AG09309 (cell line): ENCODE results near the gene NAXE.
"Not testable (repeated sequence)": the region's sequence is repeated elsewhere in the genome, so short reads cannot be mapped to it uniquely, and the experiment has no call there.

Source experiments
- DNase-seq: peaks from one replicate; pipeline ENCODE4 v3.0.0-alpha.2; 2010; ENCODE audit warnings: low read depth
- H3K4me3 ChIP-seq: 2 replicates; pipeline ENCODE4 v1.5.1; 2011; ENCODE audit warnings: mild to moderate bottlenecking, low read depth, low read length, moderate library complexity; ENCODE audit not compliant: control insufficient read depth
- TF ChIP-seq, protein P1 (sequence below): IDR thresholded peaks from 2 replicates; pipeline ENCODE4 v1.5.1; 2011; ENCODE audit warnings: mild to moderate bottlenecking, low read depth, low read length, inconsistent platforms; ENCODE audit not compliant: insufficient read depth, control insufficient read depth; ENCODE audit errors: missing control alignments

The NAXE gene

DNA sequence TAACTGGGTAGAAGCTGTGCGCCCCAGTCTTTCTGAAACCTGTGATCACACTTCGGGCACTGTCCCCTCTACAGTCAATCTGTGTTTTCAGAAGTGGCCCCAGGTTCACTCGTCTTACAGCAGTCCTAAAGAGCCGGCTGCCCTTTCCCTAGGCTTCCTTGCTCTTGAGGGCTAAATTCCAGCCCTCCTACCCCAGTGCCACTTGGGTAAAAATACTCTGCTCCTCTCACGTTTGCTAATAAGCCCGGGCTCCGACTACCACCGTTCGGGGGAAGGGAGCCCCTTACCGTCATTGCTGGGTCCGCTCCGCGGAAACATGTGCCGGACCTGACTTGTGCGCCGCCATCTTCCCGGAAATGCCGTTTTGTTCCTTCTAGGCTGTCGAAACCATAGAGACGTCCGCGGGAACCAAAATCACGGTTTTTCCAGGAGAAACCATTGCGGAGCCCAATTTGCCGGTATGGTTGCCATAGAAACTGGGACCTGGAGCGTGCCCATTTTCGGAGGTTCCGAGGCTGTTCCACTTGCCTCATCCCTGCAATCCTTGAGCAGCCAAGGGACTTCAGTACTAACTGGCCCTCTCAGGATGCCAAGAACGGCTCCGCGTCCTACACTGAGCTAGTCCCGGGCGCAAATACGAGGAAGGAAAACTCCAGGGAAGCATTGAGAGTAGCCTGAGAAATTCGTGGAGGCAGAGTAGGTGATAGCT is 9.7 kb downstream of the NAXE start, which contains the start of gene GPATCH4:
TSS of gene GPATCH4 (minus strand) at position 358 of the 709 bp plus-strand sequence.
- peak within 1 kb of the TSS; percentile 60 for H3K4me3 ChIP-seq
- peak; percentile 76 for DNase-seq
- TF ChIP-seq, protein P1, sequence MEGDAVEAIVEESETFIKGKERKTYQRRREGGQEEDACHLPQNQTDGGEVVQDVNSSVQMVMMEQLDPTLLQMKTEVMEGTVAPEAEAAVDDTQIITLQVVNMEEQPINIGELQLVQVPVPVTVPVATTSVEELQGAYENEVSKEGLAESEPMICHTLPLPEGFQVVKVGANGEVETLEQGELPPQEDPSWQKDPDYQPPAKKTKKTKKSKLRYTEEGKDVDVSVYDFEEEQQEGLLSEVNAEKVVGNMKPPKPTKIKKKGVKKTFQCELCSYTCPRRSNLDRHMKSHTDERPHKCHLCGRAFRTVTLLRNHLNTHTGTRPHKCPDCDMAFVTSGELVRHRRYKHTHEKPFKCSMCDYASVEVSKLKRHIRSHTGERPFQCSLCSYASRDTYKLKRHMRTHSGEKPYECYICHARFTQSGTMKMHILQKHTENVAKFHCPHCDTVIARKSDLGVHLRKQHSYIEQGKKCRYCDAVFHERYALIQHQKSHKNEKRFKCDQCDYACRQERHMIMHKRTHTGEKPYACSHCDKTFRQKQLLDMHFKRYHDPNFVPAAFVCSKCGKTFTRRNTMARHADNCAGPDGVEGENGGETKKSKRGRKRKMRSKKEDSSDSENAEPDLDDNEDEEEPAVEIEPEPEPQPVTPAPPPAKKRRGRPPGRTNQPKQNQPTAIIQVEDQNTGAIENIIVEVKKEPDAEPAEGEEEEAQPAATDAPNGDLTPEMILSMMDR: no peak

- H3K4me3 ChIP-seq: peak overlapping the region; percentile 60
- no peak for DNase-seq
- TF ChIP-seq, protein P1: no peak
These were observed 10.3 kb downstream of the NAXE start for GRCh38 chr1:156601892-156602291.

DNA sequence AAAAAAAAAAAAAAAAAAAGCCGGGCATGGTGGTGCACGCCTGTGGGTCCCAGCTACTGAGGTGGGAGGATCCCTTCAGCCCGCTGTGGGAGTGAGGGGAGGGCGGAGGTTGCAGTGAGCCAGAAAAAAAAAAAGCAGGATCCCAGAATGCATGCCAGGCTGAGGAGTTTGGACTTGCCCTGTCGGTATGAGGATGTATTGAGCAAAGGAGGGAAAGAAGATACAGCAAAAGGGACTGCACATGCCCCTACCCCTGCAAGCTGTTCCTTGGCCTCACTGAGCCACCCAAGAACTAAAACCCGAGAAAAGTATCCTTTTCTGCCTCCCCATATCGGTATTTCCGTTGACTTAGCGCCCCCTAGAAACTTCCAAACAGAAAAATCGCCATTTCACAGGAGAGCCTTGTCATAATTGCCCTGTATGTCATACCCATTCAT is 11.0 kb downstream of the NAXE start:
- no peak overlapping the region for H3K4me3 ChIP-seq
- DNase-seq: no peak

DNA sequence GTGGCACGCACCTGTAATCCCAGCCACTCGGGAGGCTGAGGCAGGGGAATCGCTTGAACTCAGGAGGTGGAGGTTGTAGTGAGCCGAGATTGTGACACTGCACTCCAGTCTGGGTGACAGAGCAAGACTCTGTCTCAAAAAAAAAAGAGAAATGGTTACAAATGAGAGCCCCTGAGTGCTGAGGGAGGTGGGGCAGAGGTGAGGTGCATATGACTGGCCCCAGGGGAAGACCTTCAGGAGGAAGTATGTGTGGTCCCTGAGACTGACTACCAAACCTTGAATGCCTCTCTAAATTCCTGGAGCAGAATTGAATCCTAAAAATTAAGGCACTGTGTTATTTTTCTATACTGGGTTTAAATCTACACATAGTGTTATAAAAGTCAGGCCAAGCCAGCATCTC is 15.8 kb downstream of the NAXE start:
- DNase-seq, H3K4me3 ChIP-seq: not testable (repeated sequence)

More for the DNA sequence above, 11.0 kb downstream of the NAXE start:
- TF ChIP-seq, protein P1: peak; percentile 39

DNA sequence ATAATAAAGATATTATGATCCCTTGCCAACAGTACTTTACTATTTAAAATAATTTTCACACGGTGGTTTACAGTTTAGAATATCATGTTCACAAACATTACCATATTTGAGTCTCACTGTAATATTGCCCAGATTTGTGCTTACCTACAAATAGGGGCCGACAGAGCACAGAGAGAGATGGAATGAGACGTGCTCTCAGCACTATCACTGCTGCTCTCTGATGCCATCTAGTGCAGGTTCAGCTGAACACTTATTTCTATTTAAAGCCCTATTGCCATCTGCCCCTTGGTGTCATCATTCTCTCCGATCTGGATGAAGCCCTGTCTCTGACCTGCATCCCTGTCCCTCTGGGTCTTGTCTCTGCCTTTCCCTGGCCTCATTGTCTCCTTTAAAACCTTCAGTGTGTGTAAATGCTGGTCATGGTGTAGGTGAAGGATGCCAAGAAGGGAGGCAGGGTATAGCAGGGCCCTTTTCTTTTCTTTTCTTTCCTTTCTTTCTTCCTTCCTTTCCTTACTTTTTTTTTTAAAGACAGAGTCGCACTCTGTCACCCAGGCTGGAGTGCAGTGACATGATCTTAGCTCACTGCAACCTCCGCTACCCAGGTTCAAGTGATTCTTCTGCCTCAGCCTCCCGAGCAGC is 16.6 kb downstream of the NAXE start:
- TF ChIP-seq, protein P1: peak; percentile 85
- DNase-seq: peak; percentile 34
- H3K4me3 ChIP-seq: no peak overlapping the region

DNA sequence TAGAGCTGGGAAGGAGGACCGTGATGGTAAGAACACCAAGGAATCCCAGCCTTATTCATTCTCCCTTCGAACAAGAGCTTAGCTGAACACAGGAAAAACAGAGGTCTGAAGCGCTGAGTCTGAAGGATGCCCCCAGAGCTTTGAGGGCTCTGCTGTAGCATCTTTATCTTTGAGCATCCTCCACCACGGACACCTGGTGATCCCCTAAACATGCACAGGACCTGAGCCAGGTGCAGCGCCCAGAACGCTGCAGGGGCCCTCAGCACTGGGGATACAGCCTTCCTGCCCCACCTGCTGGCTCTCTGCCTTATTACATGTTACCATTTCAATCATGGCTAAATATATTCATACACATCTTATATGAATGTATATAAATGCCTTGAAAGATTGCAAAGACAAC is 17.4 kb downstream of the NAXE start:
- DNase-seq: no peak
- TF ChIP-seq, protein P1: peak; percentile 55

DNA sequence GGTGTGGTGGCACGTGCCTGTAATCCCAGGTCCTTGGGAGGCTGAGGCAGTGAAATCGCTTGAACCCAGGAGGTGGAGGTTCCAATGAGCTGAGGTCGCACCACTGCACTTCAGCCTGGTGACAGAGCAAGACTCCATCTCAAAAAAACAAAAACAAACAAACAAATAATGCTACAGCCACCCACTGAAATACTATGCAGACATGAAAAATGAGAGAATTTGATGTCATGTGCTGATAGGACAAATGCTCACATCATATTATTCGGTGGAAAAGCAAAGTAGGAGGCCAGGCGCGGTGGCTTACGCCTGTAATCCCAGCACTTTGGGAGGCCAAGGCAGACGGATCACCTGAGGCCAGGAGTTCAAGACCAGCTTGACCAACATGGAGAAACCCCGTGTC is 18.5 kb downstream of the NAXE start:
- H3K4me3 ChIP-seq, DNase-seq: not testable (repeated sequence)

More for the DNA sequence above, 17.4 kb downstream of the NAXE start:
- no peak overlapping the region for H3K4me3 ChIP-seq
